Body of pancreas (tissue), 4 donors: ENCODE measurements around the gene WHRN.

Experiments
- POLR2A ChIP-seq, 3 donors: fragments of 450-650 bp; IDR thresholded peaks; one replicate each; pipeline ENCODE4 v1.6.1; 2016; ENCODE audit warnings: antibody characterized with exemption in 3 of 3, mild to moderate bottlenecking in 2 of 3
- TF ChIP-seq, protein P1 (sequence below), 7 experiments: fragments of 450-650 bp in 4 of 7; fragments of 200-600 bp in 3 of 7; sonication (generic) in 3 of 7; IDR thresholded peaks; one replicate each; pipeline ENCODE4 v1.5.1; 2016 to 2019; ENCODE audit warnings: antibody characterized with exemption in 7 of 7

DNA sequence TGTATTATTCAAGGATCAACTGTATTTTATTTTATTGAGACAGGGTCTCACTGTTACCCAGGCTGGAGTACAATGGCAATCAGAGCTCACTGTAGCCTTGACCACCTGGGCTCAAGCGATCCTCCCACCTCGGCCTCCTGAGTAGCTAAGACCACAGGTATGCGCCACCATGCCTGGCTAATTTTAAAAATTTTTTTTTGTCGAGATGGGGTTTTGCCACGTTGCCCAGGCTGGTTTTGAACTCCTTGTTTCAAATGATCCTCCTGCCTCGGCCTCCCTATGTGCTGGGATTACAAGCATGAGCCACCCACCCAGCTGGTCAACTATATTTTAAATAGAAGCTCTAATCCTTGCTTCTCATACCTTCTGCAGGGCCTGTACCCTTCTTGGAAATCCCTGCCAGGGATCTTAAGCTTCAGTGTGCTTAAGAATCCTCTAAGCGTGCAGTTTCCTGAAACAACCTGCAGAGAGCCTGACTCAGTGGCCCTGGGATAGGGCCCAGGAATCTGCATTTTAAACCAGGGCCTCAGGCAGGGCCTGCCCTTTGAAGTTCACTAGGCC is 120.4 kb downstream of the WHRN start:
- TF ChIP-seq, protein P1, sequence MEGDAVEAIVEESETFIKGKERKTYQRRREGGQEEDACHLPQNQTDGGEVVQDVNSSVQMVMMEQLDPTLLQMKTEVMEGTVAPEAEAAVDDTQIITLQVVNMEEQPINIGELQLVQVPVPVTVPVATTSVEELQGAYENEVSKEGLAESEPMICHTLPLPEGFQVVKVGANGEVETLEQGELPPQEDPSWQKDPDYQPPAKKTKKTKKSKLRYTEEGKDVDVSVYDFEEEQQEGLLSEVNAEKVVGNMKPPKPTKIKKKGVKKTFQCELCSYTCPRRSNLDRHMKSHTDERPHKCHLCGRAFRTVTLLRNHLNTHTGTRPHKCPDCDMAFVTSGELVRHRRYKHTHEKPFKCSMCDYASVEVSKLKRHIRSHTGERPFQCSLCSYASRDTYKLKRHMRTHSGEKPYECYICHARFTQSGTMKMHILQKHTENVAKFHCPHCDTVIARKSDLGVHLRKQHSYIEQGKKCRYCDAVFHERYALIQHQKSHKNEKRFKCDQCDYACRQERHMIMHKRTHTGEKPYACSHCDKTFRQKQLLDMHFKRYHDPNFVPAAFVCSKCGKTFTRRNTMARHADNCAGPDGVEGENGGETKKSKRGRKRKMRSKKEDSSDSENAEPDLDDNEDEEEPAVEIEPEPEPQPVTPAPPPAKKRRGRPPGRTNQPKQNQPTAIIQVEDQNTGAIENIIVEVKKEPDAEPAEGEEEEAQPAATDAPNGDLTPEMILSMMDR (IDR thresholded peaks at IDR 0.05), result no peak
- no peak for TF ChIP-seq POLR2A (IDR thresholded peaks at IDR 0.05)
